H9 (cell line): ENCODE data around the gene HS3ST6. TPM values are rescaled to one million over a fixed set of nuclear protein-coding genes. Genes with fewer than 3 reads are reported as not detected.

Source experiments
- DNase-seq: peaks from one replicate; pipeline ENCODE4 v3.0.0-alpha.2; 2017
- H2AFZ ChIP-seq: one replicate; pipeline ENCODE4 v1.6.1; 2013; ENCODE audit warnings: mild to moderate bottlenecking, low read length, control low read depth, moderate library complexity
- H2AK5ac ChIP-seq: 2 replicates; pipeline ENCODE4 v1.6.1; 2013; ENCODE audit warnings: low read length, control low read depth, mixed read lengths; ENCODE audit not compliant: insufficient read length
- H2BK120ac ChIP-seq: one replicate; pipeline ENCODE4 v1.6.1; 2013; ENCODE audit warnings: low read depth, mild to moderate bottlenecking, low read length, control low read depth, inconsistent platforms; ENCODE audit not compliant: poor library complexity, severe bottlenecking
- H2BK12ac ChIP-seq: 2 replicates; pipeline ENCODE4 v1.6.1; 2013; ENCODE audit warnings: low read length, control low read depth, mixed read lengths, low read depth; ENCODE audit not compliant: insufficient read length
- H2BK15ac ChIP-seq: 2 replicates; pipeline ENCODE4 v1.6.1; 2013; ENCODE audit warnings: low read depth, low read length, control low read depth
- H2BK20ac ChIP-seq: one replicate; pipeline ENCODE4 v1.6.1; 2013; ENCODE audit warnings: low read depth, mild to moderate bottlenecking, low read length, control low read depth, inconsistent platforms; ENCODE audit not compliant: poor library complexity, severe bottlenecking
- H2BK5ac ChIP-seq: 2 replicates; pipeline ENCODE4 v1.6.1; 2013; ENCODE audit warnings: low read length, control low read depth, mixed read lengths; ENCODE audit not compliant: insufficient read length
- H3K14ac ChIP-seq: 2 replicates; pipeline ENCODE4 v1.6.1; 2013; ENCODE audit warnings: low read length, control low read depth; ENCODE audit not compliant: insufficient read depth
- H3K18ac ChIP-seq: 2 replicates; pipeline ENCODE4 v1.6.1; 2013; ENCODE audit warnings: low read depth, mild to moderate bottlenecking, mixed read lengths, low read length, control low read depth; ENCODE audit not compliant: insufficient read length
- H3K23ac ChIP-seq: 2 replicates; pipeline ENCODE4 v1.6.1; 2013; ENCODE audit warnings: low read length, control low read depth, mixed read lengths, low read depth; ENCODE audit not compliant: insufficient read length
- H3K23me2 ChIP-seq: 2 replicates; pipeline ENCODE4 v1.6.1; 2013; ENCODE audit warnings: low read depth, mild to moderate bottlenecking, mixed read lengths, low read length, control low read depth; ENCODE audit not compliant: insufficient read length, poor library complexity, severe bottlenecking
- H3K27ac ChIP-seq: 2 replicates; pipeline ENCODE4 v1.5.1; 2013; ENCODE audit warnings: low read length, control low read depth, mixed read lengths, low read depth; ENCODE audit not compliant: insufficient read length
- H3K27me3 ChIP-seq: 2 replicates; pipeline ENCODE4 v1.6.1; 2013; ENCODE audit warnings: low read length, control low read depth, inconsistent platforms; ENCODE audit not compliant: insufficient read depth
- H3K4ac ChIP-seq: 2 replicates; pipeline ENCODE4 v1.6.1; 2013; ENCODE audit warnings: low read depth, mild to moderate bottlenecking, control low read depth, inconsistent platforms, low read length, moderate library complexity
- H3K4me1 ChIP-seq: 2 replicates; pipeline ENCODE4 v1.6.1; 2013; ENCODE audit warnings: low read length, control low read depth, inconsistent platforms; ENCODE audit not compliant: insufficient read depth
- H3K4me2 ChIP-seq: 2 replicates; pipeline ENCODE4 v1.6.1; 2013; ENCODE audit warnings: low read length, control low read depth, mixed read lengths; ENCODE audit not compliant: insufficient read length, insufficient read depth
- H3K56ac ChIP-seq: 2 replicates; pipeline ENCODE4 v1.6.1; 2013; ENCODE audit warnings: low read depth, mild to moderate bottlenecking, mixed read lengths, low read length, control low read depth; ENCODE audit not compliant: insufficient read length
- H3K79me1 ChIP-seq: 2 replicates; pipeline ENCODE4 v1.6.1; 2013; ENCODE audit warnings: low read depth, mild to moderate bottlenecking, moderate library complexity, low read length, control low read depth, inconsistent platforms; ENCODE audit not compliant: insufficient read depth, poor library complexity, severe bottlenecking
- H3K79me2 ChIP-seq: 2 replicates; pipeline ENCODE4 v1.6.1; 2013; ENCODE audit warnings: low read length, control low read depth, inconsistent platforms; ENCODE audit not compliant: insufficient read depth
- H3K9ac ChIP-seq: 2 replicates; pipeline ENCODE4 v1.6.1; 2013; ENCODE audit warnings: low read length, control low read depth, mixed read lengths; ENCODE audit not compliant: insufficient read length; ENCODE audit errors: extremely low read depth
- H3K9me3 ChIP-seq: one replicate; pipeline ENCODE4 v1.6.1; 2013; ENCODE audit warnings: low read depth, low read length, inconsistent platforms; ENCODE audit not compliant: control insufficient read depth
- H3T11ph ChIP-seq: one replicate; pipeline ENCODE4 v1.6.1; 2013; ENCODE audit warnings: mild to moderate bottlenecking, low read length, control low read depth, inconsistent platforms
- H4K20me1 ChIP-seq: one replicate; pipeline ENCODE4 v1.6.1; 2013; ENCODE audit not compliant: control insufficient read depth, insufficient read length, insufficient read depth
- H4K5ac ChIP-seq: 2 replicates; pipeline ENCODE4 v1.6.1; 2013; ENCODE audit warnings: low read depth, mild to moderate bottlenecking, mixed read lengths, low read length, control low read depth; ENCODE audit not compliant: insufficient read length
- H4K8ac ChIP-seq: replicated peaks from 2 replicates; pipeline ENCODE4 v1.6.1; 2013; ENCODE audit warnings: low read length, control low read depth, mixed read lengths, low read depth; ENCODE audit not compliant: insufficient read length
- H4K91ac ChIP-seq: 2 replicates; pipeline ENCODE4 v1.6.1; 2013; ENCODE audit warnings: low read depth, mild to moderate bottlenecking, moderate library complexity, mixed read lengths, low read length, control low read depth; ENCODE audit not compliant: insufficient read length
- H3K27ac Mint-ChIP-seq, 3 experiments: 2 replicates in 2 of 3; 3 replicates in 1 of 3; pipeline ENCODE4 v1.8.0; 2020 to 2021; ENCODE audit warnings: mixed read lengths in 3 of 3, mild to moderate bottlenecking in 1 of 3, moderate library complexity in 1 of 3
- H3K27me3 Mint-ChIP-seq: 2 replicates; pipeline ENCODE4 v1.8.0; 2021; ENCODE audit warnings: low read depth, mild to moderate bottlenecking, moderate library complexity, mixed read lengths
- H3K36me3 Mint-ChIP-seq, 3 experiments: 2 replicates in 2 of 3; 3 replicates in 1 of 3; pipeline ENCODE4 v1.8.0; 2020 to 2021; ENCODE audit warnings: low read depth in 3 of 3, mixed read lengths in 3 of 3; ENCODE audit not compliant: insufficient read depth in 1 of 3
- H3K4me1 Mint-ChIP-seq, 2 experiments: 2 replicates each; pipeline ENCODE4 v1.8.0; 2020; ENCODE audit warnings: mixed read lengths in 2 of 2
- H3K4me3 Mint-ChIP-seq, 2 experiments: 2 replicates in 1 of 2; 3 replicates in 1 of 2; pipeline ENCODE4 v1.8.0; 2020 to 2021; ENCODE audit warnings: mild to moderate bottlenecking in 2 of 2, mixed read lengths in 2 of 2, moderate library complexity in 1 of 2
- H3K9me3 Mint-ChIP-seq, 2 experiments: 2 replicates in 1 of 2; 3 replicates in 1 of 2; pipeline ENCODE4 v1.8.0; 2020; ENCODE audit warnings: mild to moderate bottlenecking in 2 of 2, mixed read lengths in 2 of 2, moderate library complexity in 1 of 2
- WGBS: extraction: QIAGEN DNeasy Blood & Tissue Kit; methylation state at CpG from one replicate; pipeline ENCODE4 v1.1.7; 2013; ENCODE audit warnings: missing lambda C conversion rate, low lambda C conversion rate, mixed read lengths; ENCODE audit not compliant: insufficient read length; ENCODE audit errors: extremely low coverage; 5-methylcytosine and 5-hydroxymethylcytosine counted together
- total RNA-seq: library from RNA; stranded (reverse); gene quantifications from 2 replicates; pipeline ENCODE4 v1.2.1, GENCODE V29; 2021
- TF ChIP-seq, protein P1 (sequence below): fragments of 200-600 bp; sonication (generic); conservative IDR thresholded peaks from 3 replicates; pipeline ENCODE4 v1.8.0; 2021; ENCODE audit warnings: antibody characterized with exemption, mild to moderate bottlenecking

The HS3ST6 gene
- total RNA-seq, 1 experiment from 2014 or later, result not detected

DNA sequence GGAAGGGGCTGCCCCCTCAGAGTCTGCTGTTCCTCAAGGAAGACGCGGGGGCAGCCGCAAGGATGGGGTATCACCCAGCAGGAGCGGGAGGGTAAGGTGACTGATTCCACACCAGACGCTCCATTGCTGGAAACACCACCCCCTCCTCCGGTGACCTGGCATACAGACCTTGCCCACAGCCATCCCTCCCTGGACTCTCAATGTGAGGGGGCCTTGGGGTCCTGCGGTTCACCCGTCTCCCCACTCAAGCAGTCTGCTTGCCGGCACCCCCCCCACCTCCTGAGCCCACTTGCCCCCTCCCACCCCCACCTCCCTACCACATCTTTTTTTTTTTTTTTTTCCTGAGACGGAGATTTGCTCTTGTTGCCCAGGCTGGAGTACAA, 12.1 kb upstream of the HS3ST6 start:
- H2BK20ac ChIP-seq, result no peak overlapping the region
- no peak overlapping the region for H4K91ac ChIP-seq
- H4K8ac ChIP-seq, result no peak overlapping the region
- peaks cover 31% of the 10 kb centered on the region for H3K27me3 Mint-ChIP-seq
- no peak overlapping the region for H3K9ac ChIP-seq
- H3K4ac ChIP-seq, result no peak overlapping the region
- H3K27me3 ChIP-seq, result no peaks in the 10 kb centered on the region
- H3K14ac ChIP-seq, result no peak overlapping the region
- no peak overlapping the region for H2BK120ac ChIP-seq
- no peak overlapping the region for H3K4me2 ChIP-seq
- H2BK5ac ChIP-seq, result no peak overlapping the region
- H2BK12ac ChIP-seq, result no peak overlapping the region
- no peak overlapping the region for H3T11ph ChIP-seq
- peaks cover 0 to 3% of the 10 kb centered on the region in 2 experiments; a peak in 1 of 5 replicates for H3K9me3 Mint-ChIP-seq
- H3K27ac ChIP-seq, result no peak overlapping the region
- H3K4me3 Mint-ChIP-seq, result peak overlapping the region in 1 of 2 experiments; percentile 54; a peak in 1 of 5 replicates
- WGBS, result no CpG with 5 or more reads among the region's 10 CpGs
- H3K36me3 Mint-ChIP-seq, result no peaks in the 10 kb centered on the region
- H3K79me2 ChIP-seq, result no peaks in the 10 kb centered on the region
- H3K23me2 ChIP-seq, result peaks cover 3% of the 10 kb centered on the region
- H2BK15ac ChIP-seq, result no peak overlapping the region
- no peak overlapping the region for H3K18ac ChIP-seq
- H3K4me1 Mint-ChIP-seq, result peaks cover 2 to 13% of the 10 kb centered on the region in 2 experiments
- TF ChIP-seq, protein P1, sequence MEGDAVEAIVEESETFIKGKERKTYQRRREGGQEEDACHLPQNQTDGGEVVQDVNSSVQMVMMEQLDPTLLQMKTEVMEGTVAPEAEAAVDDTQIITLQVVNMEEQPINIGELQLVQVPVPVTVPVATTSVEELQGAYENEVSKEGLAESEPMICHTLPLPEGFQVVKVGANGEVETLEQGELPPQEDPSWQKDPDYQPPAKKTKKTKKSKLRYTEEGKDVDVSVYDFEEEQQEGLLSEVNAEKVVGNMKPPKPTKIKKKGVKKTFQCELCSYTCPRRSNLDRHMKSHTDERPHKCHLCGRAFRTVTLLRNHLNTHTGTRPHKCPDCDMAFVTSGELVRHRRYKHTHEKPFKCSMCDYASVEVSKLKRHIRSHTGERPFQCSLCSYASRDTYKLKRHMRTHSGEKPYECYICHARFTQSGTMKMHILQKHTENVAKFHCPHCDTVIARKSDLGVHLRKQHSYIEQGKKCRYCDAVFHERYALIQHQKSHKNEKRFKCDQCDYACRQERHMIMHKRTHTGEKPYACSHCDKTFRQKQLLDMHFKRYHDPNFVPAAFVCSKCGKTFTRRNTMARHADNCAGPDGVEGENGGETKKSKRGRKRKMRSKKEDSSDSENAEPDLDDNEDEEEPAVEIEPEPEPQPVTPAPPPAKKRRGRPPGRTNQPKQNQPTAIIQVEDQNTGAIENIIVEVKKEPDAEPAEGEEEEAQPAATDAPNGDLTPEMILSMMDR, result no peak
- H3K56ac ChIP-seq, result no peak overlapping the region
- H2AK5ac ChIP-seq, result no peak overlapping the region
- no peak for DNase-seq
- no peak overlapping the region for H2AFZ ChIP-seq
- no peaks in the 10 kb centered on the region for H3K4me1 ChIP-seq
- no peaks in the 10 kb centered on the region for H3K9me3 ChIP-seq
- no peak overlapping the region for H4K5ac ChIP-seq
- no peak overlapping the region for H3K27ac Mint-ChIP-seq
- H3K79me1 ChIP-seq, result no peaks in the 10 kb centered on the region
- H4K20me1 ChIP-seq, result no peaks in the 10 kb centered on the region
- no peak overlapping the region for H3K23ac ChIP-seq
